Glutamatergic neuron (in vitro differentiated cells): ENCODE measurements around the gene CLEC9A. TPM values are rescaled to one million over a fixed set of nuclear protein-coding genes. Genes with fewer than 3 reads are reported as not detected.

Source experiments
- DNase-seq: peaks from one replicate; pipeline ENCODE4 v3.0.0; 2022
- H3K27ac Mint-ChIP-seq: one replicate; pipeline ENCODE4 v1.8.0; 2020; ENCODE audit warnings: mild to moderate bottlenecking, mixed read lengths, inconsistent platforms; ENCODE audit not compliant: unreplicated experiment
- H3K27me3 Mint-ChIP-seq: one replicate; pipeline ENCODE4 v1.8.0; 2020; ENCODE audit warnings: mild to moderate bottlenecking, moderate library complexity, mixed read lengths, inconsistent platforms; ENCODE audit not compliant: unreplicated experiment
- H3K36me3 Mint-ChIP-seq: one replicate; pipeline ENCODE4 v1.8.0; 2020; ENCODE audit warnings: mild to moderate bottlenecking, mixed read lengths, inconsistent platforms; ENCODE audit not compliant: unreplicated experiment
- H3K4me1 Mint-ChIP-seq: one replicate; pipeline ENCODE4 v1.8.0; 2020; ENCODE audit warnings: mild to moderate bottlenecking, low read depth, mixed read lengths, inconsistent platforms; ENCODE audit not compliant: unreplicated experiment
- H3K4me3 Mint-ChIP-seq: one replicate; pipeline ENCODE4 v1.8.0; 2020; ENCODE audit warnings: mild to moderate bottlenecking, mixed read lengths, inconsistent platforms; ENCODE audit not compliant: unreplicated experiment
- H3K9me3 Mint-ChIP-seq: one replicate; pipeline ENCODE4 v1.8.0; 2020; ENCODE audit warnings: mild to moderate bottlenecking, moderate library complexity, mixed read lengths, inconsistent platforms; ENCODE audit not compliant: unreplicated experiment
- total RNA-seq: library from RNA; stranded (reverse); fragmentation: NEBNext Ultra II Directional; extraction: Animal tissue kit (Norgen Biotek cat#: 25700); gene quantifications from one replicate; pipeline ENCODE4 v1.2.1, GENCODE V29; 2021; ENCODE audit not compliant: unreplicated experiment
- TF ChIP-seq, protein P1 (sequence below): fragments of 200-600 bp; sonication (generic); IDR thresholded peaks from one replicate; pipeline ENCODE4 v1.5.0; 2021; ENCODE audit not compliant: partially characterized antibody, unreplicated experiment

CLEC9A gene
- total RNA-seq, 1 donor from 2014 or later, result not detected

DNA sequence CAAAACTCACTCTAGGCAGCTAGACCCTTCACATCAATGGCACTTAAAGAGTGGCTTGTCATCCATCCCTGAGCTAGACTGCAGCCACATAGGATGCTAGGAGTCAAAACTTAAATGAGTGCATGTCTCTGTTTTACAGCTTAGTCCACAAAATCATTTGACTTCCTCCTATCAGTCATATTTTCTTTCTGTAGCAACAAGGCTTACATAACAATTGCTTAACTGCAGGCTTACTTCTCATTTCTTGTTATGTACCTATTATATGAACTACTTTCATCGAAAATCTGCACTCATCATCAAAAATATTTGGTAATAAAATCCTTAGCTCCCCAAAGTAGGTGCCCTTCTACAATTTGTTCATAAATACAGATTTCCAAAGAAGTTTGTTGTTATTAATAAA, 38.2 kb downstream of the CLEC9A start:
- Mint-ChIP-seq H3K4me1 (peaks cover 8% of the 10 kb centered on the region), H3K36me3 (no peaks in the 10 kb centered on the region), H3K9me3 (peaks cover 3% of the 10 kb centered on the region), H3K4me3 (no peak overlapping the region), H3K27ac (no peak overlapping the region), H3K27me3 (peaks cover 2% of the 10 kb centered on the region)
- TF ChIP-seq, protein P1, sequence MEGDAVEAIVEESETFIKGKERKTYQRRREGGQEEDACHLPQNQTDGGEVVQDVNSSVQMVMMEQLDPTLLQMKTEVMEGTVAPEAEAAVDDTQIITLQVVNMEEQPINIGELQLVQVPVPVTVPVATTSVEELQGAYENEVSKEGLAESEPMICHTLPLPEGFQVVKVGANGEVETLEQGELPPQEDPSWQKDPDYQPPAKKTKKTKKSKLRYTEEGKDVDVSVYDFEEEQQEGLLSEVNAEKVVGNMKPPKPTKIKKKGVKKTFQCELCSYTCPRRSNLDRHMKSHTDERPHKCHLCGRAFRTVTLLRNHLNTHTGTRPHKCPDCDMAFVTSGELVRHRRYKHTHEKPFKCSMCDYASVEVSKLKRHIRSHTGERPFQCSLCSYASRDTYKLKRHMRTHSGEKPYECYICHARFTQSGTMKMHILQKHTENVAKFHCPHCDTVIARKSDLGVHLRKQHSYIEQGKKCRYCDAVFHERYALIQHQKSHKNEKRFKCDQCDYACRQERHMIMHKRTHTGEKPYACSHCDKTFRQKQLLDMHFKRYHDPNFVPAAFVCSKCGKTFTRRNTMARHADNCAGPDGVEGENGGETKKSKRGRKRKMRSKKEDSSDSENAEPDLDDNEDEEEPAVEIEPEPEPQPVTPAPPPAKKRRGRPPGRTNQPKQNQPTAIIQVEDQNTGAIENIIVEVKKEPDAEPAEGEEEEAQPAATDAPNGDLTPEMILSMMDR, result no peak
- no peak for DNase-seq

DNA sequence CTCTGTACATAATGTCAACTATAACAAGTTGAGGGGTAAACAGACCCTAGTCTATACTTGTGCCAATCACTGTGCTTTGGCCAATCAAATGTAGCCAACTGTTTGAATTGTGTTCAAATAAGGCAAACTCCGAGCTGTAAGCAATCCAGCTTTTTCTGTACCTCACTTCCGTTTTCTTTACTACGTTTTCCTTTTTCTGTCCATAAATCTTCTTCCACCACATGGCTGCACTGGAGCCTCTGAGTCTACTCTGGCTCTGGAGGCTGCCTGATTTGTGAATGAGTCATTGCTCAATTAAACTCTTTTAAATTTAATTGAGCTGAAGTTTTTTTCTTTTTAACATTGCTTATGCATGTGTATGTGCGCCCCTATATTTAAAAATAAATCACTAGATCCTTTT, 38.6 kb downstream of the CLEC9A start:
- Mint-ChIP-seq H3K4me1 (peaks cover 8% of the 10 kb centered on the region), H3K27me3 (peaks cover 2% of the 10 kb centered on the region), H3K27ac (no peak overlapping the region), H3K36me3 (no peaks in the 10 kb centered on the region), H3K4me3 (no peak overlapping the region), H3K9me3 (peaks cover 3% of the 10 kb centered on the region)
- no peak for DNase-seq
- TF ChIP-seq, protein P1, result no peak

DNA sequence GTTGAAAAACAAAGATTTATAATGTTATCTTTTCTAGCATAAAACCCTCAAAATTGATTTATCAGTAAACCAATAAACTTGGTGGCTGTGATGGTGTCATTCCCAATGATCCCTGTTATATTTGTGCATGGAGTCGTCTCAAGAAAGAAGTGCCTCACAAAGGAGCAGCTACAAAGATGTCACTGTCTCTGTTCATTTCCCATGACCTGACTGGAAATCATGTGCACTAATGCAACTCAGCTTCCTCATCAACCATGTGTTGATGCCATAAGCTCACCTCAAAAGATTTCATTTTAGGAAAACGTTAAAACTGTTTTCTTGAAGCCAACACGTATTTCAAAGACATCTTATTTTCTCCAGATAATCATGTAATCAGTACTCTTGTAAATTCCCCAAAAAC, 39.5 kb downstream of the CLEC9A start:
- H3K4me3 Mint-ChIP-seq, result no peak overlapping the region
- no peaks in the 10 kb centered on the region for H3K36me3 Mint-ChIP-seq
- no peak for DNase-seq
- no peak overlapping the region for H3K27ac Mint-ChIP-seq
- peaks cover 3% of the 10 kb centered on the region for H3K9me3 Mint-ChIP-seq
- peaks cover 2% of the 10 kb centered on the region for H3K27me3 Mint-ChIP-seq
- TF ChIP-seq, protein P1, result no peak
- H3K4me1 Mint-ChIP-seq, result peaks cover 8% of the 10 kb centered on the region

DNA sequence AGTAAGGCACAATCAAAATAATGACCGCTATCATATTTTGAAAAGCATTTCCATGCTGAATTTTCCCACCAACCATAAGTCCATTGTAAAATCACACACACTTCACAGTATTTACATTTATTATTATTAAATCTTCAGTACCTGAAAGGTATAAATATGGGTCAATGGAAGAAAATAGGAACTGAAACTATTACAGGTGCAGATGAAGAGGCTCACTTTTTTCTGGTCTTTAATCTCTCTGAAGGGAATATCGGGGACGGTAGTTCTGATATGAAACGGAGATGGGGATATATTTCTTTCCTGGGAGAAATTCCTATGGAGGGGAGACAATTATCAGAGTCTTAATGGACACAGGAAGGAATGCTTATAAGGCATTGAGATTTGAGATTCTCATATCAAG, 39.9 kb downstream of the CLEC9A start:
- Mint-ChIP-seq H3K27ac (no peak overlapping the region), H3K4me1 (peaks cover 8% of the 10 kb centered on the region), H3K36me3 (no peaks in the 10 kb centered on the region), H3K27me3 (peaks cover 2% of the 10 kb centered on the region), H3K9me3 (peaks cover 3% of the 10 kb centered on the region), H3K4me3 (no peak overlapping the region)
- no peak for DNase-seq
- TF ChIP-seq, protein P1, result no peak

DNA sequence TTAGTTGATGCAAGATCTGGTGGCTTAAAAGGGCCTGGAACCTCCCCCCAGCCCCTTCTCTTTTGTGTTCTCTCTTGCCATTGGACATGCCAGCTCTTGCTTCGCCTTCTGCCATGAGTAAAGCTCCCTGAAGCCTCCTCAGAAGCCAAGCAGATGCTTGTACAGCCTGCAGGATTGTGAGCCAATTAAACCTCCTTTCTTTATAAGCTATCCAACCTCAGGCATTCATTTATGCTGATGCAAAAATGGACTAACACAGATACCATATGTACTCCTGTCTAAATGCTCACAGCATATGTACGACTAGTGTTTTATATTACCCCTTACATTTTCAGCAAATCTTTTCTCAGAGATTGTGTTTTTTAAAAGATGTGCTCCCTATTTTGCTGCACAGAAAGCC, 41.6 kb downstream of the CLEC9A start:
- Mint-ChIP-seq H3K4me1 (no peaks in the 10 kb centered on the region), H3K27me3 (peaks cover 2% of the 10 kb centered on the region), H3K36me3 (no peaks in the 10 kb centered on the region), H3K27ac (no peak overlapping the region), H3K4me3 (no peak overlapping the region), H3K9me3 (peaks cover 3% of the 10 kb centered on the region)
- TF ChIP-seq, protein P1, result no peak
- DNase-seq, result no peak
